ENCODE data around the gene ORAI3.

The ORAI3 gene

GRCh38 chr16:30979170-30980022, 30.5 kb downstream of the ORAI3 start:
- TF ChIP-seq RAD21 (IDR thresholded peaks at IDR 0.05; ENCODE audit: low read depth) = no peak
- TF ChIP-seq EGR1 (IDR thresholded peaks at IDR 0.05) = no peak
- no peak for TF ChIP-seq TAF1 (IDR thresholded peaks at IDR 0.05; ENCODE audit: low read depth)
- TF ChIP-seq YY1 (IDR thresholded peaks at IDR 0.05; ENCODE audit: low read depth) = no peak
- no peak for TF ChIP-seq MAX (IDR thresholded peaks at IDR 0.05)
- TF ChIP-seq CREB1 (IDR thresholded peaks at IDR 0.05; ENCODE audit: low read depth) = no peak
- no peak for TF ChIP-seq REST (IDR thresholded peaks at IDR 0.05; ENCODE audit: low read depth)
- no peak for TF ChIP-seq USF1 (IDR thresholded peaks at IDR 0.05)

- TF ChIP-seq USF1 (IDR thresholded peaks at IDR 0.05) (no peak), ZBTB7A (IDR thresholded peaks at IDR 0.05; ENCODE audit: low read depth) (no peak), EP300 (IDR thresholded peaks at IDR 0.05; ENCODE audit: borderline replicate concordance) (no peak), REST (IDR thresholded peaks at IDR 0.05; ENCODE audit: low read depth) (no peak), TEAD4 (IDR thresholded peaks at IDR 0.05) (no peak), TCF12 (IDR thresholded peaks at IDR 0.05; ENCODE audit: low read depth) (no peak), TAF1 (IDR thresholded peaks at IDR 0.05; ENCODE audit: low read depth) (no peak), CREB1 (IDR thresholded peaks at IDR 0.05; ENCODE audit: low read depth) (no peak), NFIC (IDR thresholded peaks at IDR 0.05) (no peak), EGR1 (IDR thresholded peaks at IDR 0.05) (no peak), FOXM1 (IDR thresholded peaks at IDR 0.05; ENCODE audit: borderline replicate concordance, low read depth) (no peak), YY1 (IDR thresholded peaks at IDR 0.05; ENCODE audit: low read depth) (no peak), RAD21 (IDR thresholded peaks at IDR 0.05; ENCODE audit: low read depth) (no peak)
These were observed 31.1 kb downstream of the ORAI3 start for GRCh38 chr16:30980023-30980371.

- TF ChIP-seq MAX (IDR thresholded peaks at IDR 0.05) (no peak), YY1 (IDR thresholded peaks at IDR 0.05; ENCODE audit: low read depth) (no peak), FOXM1 (IDR thresholded peaks at IDR 0.05; ENCODE audit: borderline replicate concordance, low read depth) (no peak), TEAD4 (IDR thresholded peaks at IDR 0.05) (no peak)
These were observed 31.6 kb downstream of the ORAI3 start for GRCh38 chr16:30980434-30980833.

- TF ChIP-seq TEAD4 (IDR thresholded peaks at IDR 0.05) (no peak), REST (IDR thresholded peaks at IDR 0.05; ENCODE audit: low read depth) (no peak), TAF1 (IDR thresholded peaks at IDR 0.05; ENCODE audit: low read depth) (no peak), FOXM1 (IDR thresholded peaks at IDR 0.05; ENCODE audit: borderline replicate concordance, low read depth) (no peak), TCF12 (IDR thresholded peaks at IDR 0.05; ENCODE audit: low read depth) (no peak), MAX (IDR thresholded peaks at IDR 0.05) (no peak), USF1 (IDR thresholded peaks at IDR 0.05) (no peak), CREB1 (IDR thresholded peaks at IDR 0.05; ENCODE audit: low read depth) (no peak), YY1 (IDR thresholded peaks at IDR 0.05; ENCODE audit: low read depth) (no peak), EP300 (IDR thresholded peaks at IDR 0.05; ENCODE audit: borderline replicate concordance) (no peak), RAD21 (IDR thresholded peaks at IDR 0.05; ENCODE audit: low read depth) (no peak), ZBTB7A (IDR thresholded peaks at IDR 0.05; ENCODE audit: low read depth) (no peak), CEBPB (IDR thresholded peaks at IDR 0.05) (no peak), NFIC (IDR thresholded peaks at IDR 0.05) (no peak), EGR1 (IDR thresholded peaks at IDR 0.05) (no peak)
These were observed 32.1 kb downstream of the ORAI3 start for GRCh38 chr16:30980959-30981358.

All from Ishikawa (cell line).